OCI-LY7 (cell line): Measurements from ENCODE around the gene HOXC9. TPM values are rescaled to one million over a fixed set of nuclear protein-coding genes. Genes with fewer than 3 reads are reported as not detected.
A peak's percentile ranks its signal among the peaks of the same experiment; 100 is the strongest.

Experiments used
- BruUV-seq: library from RNA; stranded (reverse); fragments of 400-500 nt; replicated peaks from 2 replicates; lab custom pipeline; 2021; lab: Mats Ljungman, UMichigan
- CTCF ChIA-PET: fragments of 300-600 bp; sonication (Branson Sonifier 250); formaldehyde crosslinking; loops from one replicate; lab custom pipeline; 2022; ENCODE audit warnings: antibody characterized with exemption; ENCODE audit not compliant: unreplicated experiment; lab: Charles Lee
- POLR2A ChIA-PET: fragments of 300-600 bp; sonication (Branson Sonifier 250); formaldehyde crosslinking; loops from one replicate; lab custom pipeline; 2022; ENCODE audit warnings: antibody characterized with exemption; lab: Charles Lee
- DNase-seq: peaks from one replicate; pipeline ENCODE4 v3.0.0-alpha.2; 2015; ENCODE audit warnings: low spot score
- H2AFZ ChIP-seq: fragments of 200-600 bp; sonication (generic), shearing (Covaris generic); 2 replicates; pipeline ENCODE4 v1.6.1; 2014; ENCODE audit warnings: mild to moderate bottlenecking, antibody characterized with exemption, low read length, moderate library complexity
- H3K27ac ChIP-seq: fragments of 200-600 bp; sonication (generic); 2 replicates; pipeline ENCODE4 v1.5.1; 2014; ENCODE audit warnings: mixed run types, low read depth, mild to moderate bottlenecking, moderate library complexity, low read length, inconsistent platforms; ENCODE audit not compliant: poor library complexity, severe bottlenecking
- H3K36me3 ChIP-seq: fragments of 200-600 bp; sonication (generic); 2 replicates; pipeline ENCODE4 v1.6.1; 2014; ENCODE audit warnings: mild to moderate bottlenecking, antibody characterized with exemption, low read length, moderate library complexity, mixed read lengths; ENCODE audit not compliant: insufficient read depth
- H3K4me1 ChIP-seq: fragments of 200-600 bp; sonication (generic); 2 replicates; pipeline ENCODE4 v1.5.1; 2014; ENCODE audit warnings: mild to moderate bottlenecking, low read length; ENCODE audit not compliant: insufficient read depth, poor library complexity, severe bottlenecking
- H3K4me2 ChIP-seq: fragments of 200-600 bp; sonication (generic); 2 replicates; pipeline ENCODE4 v1.6.1; 2014; ENCODE audit warnings: mild to moderate bottlenecking, low read length
- H3K4me3 ChIP-seq: fragments of 200-600 bp; sonication (generic); 2 replicates; pipeline ENCODE4 v1.5.1; 2014; ENCODE audit warnings: mild to moderate bottlenecking, low read depth, low read length; ENCODE audit not compliant: poor library complexity, severe bottlenecking
- H3K79me2 ChIP-seq: fragments of 200-600 bp; sonication (generic); 2 replicates; pipeline ENCODE4 v1.6.1; 2016; ENCODE audit warnings: low read depth, mild to moderate bottlenecking, low read length, moderate library complexity, mixed read lengths; ENCODE audit not compliant: insufficient read depth
- H3K9me2 ChIP-seq: fragments of 200-600 bp; sonication (generic); 2 replicates; pipeline ENCODE4 v1.6.1; 2016; ENCODE audit warnings: mild to moderate bottlenecking, low read length, mixed read lengths; ENCODE audit not compliant: insufficient read depth
- H3K9me3 ChIP-seq: fragments of 200-600 bp; sonication (generic); 2 replicates; pipeline ENCODE4 v1.6.1; 2014; ENCODE audit warnings: mild to moderate bottlenecking, mixed run types, low read length, mixed read lengths
- H4K20me1 ChIP-seq: fragments of 200-600 bp; sonication (generic); 2 replicates; pipeline ENCODE4 v1.6.1; 2014; ENCODE audit warnings: mild to moderate bottlenecking, antibody characterized with exemption, low read length, moderate library complexity, mixed read lengths; ENCODE audit not compliant: insufficient read depth
- CTCF ChIP-seq: fragments of 200-600 bp; sonication (generic); conservative IDR thresholded peaks from 2 replicates; pipeline ENCODE4 v1.5.1; 2014; ENCODE audit warnings: mild to moderate bottlenecking, antibody characterized with exemption, low read length, moderate library complexity, mixed read lengths
- EZH2phosphoT487 ChIP-seq: fragments of 200-600 bp; sonication (generic); IDR thresholded peaks from 2 replicates; pipeline ENCODE4 v1.6.1; 2018; ENCODE audit warnings: low read depth, borderline replicate concordance, mild to moderate bottlenecking, mixed run types, antibody characterized with exemption, low read length, moderate library complexity, mixed read lengths
- intact Hi-C: fragments of 100-400 bp; cut with micrococcal nuclease; formaldehyde crosslinking; loops from one replicate; pipeline ENCODE4 v1.10.0; 2022; ENCODE audit not compliant: unreplicated experiment
- total RNA-seq, 2 experiments: library from RNA; depleted of rRNA in 1 of 2; stranded (reverse); fragments of >200 nt in 1 of 2; shearing (Covaris generic) in 1 of 2; gene quantifications; 2 replicates each; pipeline ENCODE4 v1.2.3, GENCODE V29; 2014 to 2022

The HOXC9 gene
- total RNA-seq, 2 experiments from 2014 or later, result 0.42 TPM; not detected in 1

GRCh38 chr12:53965281-53966084, 34.5 kb upstream of the HOXC9 start:
- TF ChIP-seq CTCF (no peak), EZH2phosphoT487 (no peak)
- no peaks in the 10 kb centered on the region for H3K9me2 ChIP-seq
- 0 out of 2 replicates have a peak overlapping the region, but pooled peaks have one; percentile 16 for H2AFZ ChIP-seq
- H3K9me3 ChIP-seq, result no peaks in the 10 kb centered on the region
- peaks cover 14% of the 10 kb centered on the region for H3K4me1 ChIP-seq
- no peaks in the 10 kb centered on the region for H3K79me2 ChIP-seq
- ChIA-PET CTCF (no interaction called here), POLR2A (interaction anchor here (1.1 kb wide), 1 partner anchor 10 kb away, joined by 3 read pairs; no protein-coding TSS in a partner anchor)
- H3K27ac ChIP-seq, result no peak overlapping the region
- H3K36me3 ChIP-seq, result no peaks in the 10 kb centered on the region
- DNase-seq, result no peak
- no peaks in the 10 kb centered on the region for H4K20me1 ChIP-seq
- H3K4me2 ChIP-seq, result peak overlapping the region; percentile 46
- intact Hi-C loops, result no loop called here
- H3K4me3 ChIP-seq, result peak overlapping the region; percentile 1
- BruUV-seq, result no TSS peak

GRCh38 chr12:53966085-53966384, 33.9 kb upstream of the HOXC9 start:
- Histone ChIP-seq H3K4me2 (peak overlapping the region; percentile 46), H3K4me1 (peaks cover 14% of the 10 kb centered on the region), H3K4me3 (peak overlapping the region; percentile 1), H3K36me3 (no peaks in the 10 kb centered on the region), H4K20me1 (no peaks in the 10 kb centered on the region), H2AFZ (0 out of 2 replicates have a peak overlapping the region, but pooled peaks have one; percentile 16), H3K9me2 (no peaks in the 10 kb centered on the region), H3K27ac (no peak overlapping the region), H3K9me3 (no peaks in the 10 kb centered on the region), H3K79me2 (no peaks in the 10 kb centered on the region)
- ChIA-PET CTCF (no interaction called here), POLR2A (interaction anchor here (0.6 kb wide), 1 partner anchor 1655 kb away, joined by 4 read pairs; no protein-coding TSS in a partner anchor)
- BruUV-seq, result no TSS peak
- intact Hi-C loops, result no loop called here
- TF ChIP-seq EZH2phosphoT487 (no peak), CTCF (no peak)
- DNase-seq, result no peak
